Measurements from ENCODE around the gene MGAT5. TPM values are rescaled to one million over a fixed set of nuclear protein-coding genes. Genes with fewer than 3 reads are reported as not detected.

Gene MGAT5
- total RNA-seq, 4 donors from 2014 or later, result 34.1 to 47.5 (median 42.6) TPM

- Histone ChIP-seq H3K4me3 (no peak overlapping the region), H3K36me3 (no peaks in the 10 kb centered on the region), H3K27me3 (no peaks in the 10 kb centered on the region), H3K4me1 (peaks cover 0 to 7% (median 3%) of the 10 kb centered on the region in 4 donors), H3K27ac (no peak overlapping the region), H3K9me3 (no peaks in the 10 kb centered on the region)
- no peak for TF ChIP-seq CTCF (IDR thresholded peaks at IDR 0.05)
- no peak for TF ChIP-seq POLR2A (IDR thresholded peaks at IDR 0.05)
- no peak for TF ChIP-seq EP300 (IDR thresholded peaks at IDR 0.05)
- DNase-seq (ENCODE audit: low spot score in 2 of 2), result no peak
- 58 to 61% methylated on average over 3 of the region's 3 CpGs for WGBS, 2 donors
Observed at GRCh38 chr2:134238371-134238770, 15.5 kb upstream of the MGAT5 start.

GRCh38 chr2:134240061-134240460 lies 13.8 kb upstream of the MGAT5 start:
- H3K4me1 ChIP-seq, result peaks cover 0 to 12% (median 3%) of the 10 kb centered on the region in 4 donors
- no peak overlapping the region for H3K4me3 ChIP-seq
- TF ChIP-seq EP300 (IDR thresholded peaks at IDR 0.05) (no peak), POLR2A (IDR thresholded peaks at IDR 0.05) (no peak), CTCF (IDR thresholded peaks at IDR 0.05) (no peak)
- H3K36me3 ChIP-seq, result no peaks in the 10 kb centered on the region
- H3K27me3 ChIP-seq, result no peaks in the 10 kb centered on the region
- H3K27ac ChIP-seq, result no peak overlapping the region
- no peaks in the 10 kb centered on the region for H3K9me3 ChIP-seq
- no peak for DNase-seq (ENCODE audit: low spot score in 2 of 2)
- WGBS, 2 donors, result 91 to 98% methylated on average over 2 of the region's 2 CpGs

GRCh38 chr2:134241911-134242310 lies 12.0 kb upstream of the MGAT5 start:
- H3K27ac ChIP-seq, result no peak overlapping the region
- no peak for DNase-seq (ENCODE audit: low spot score in 2 of 2)
- 85 to 88% methylated on average over 2 of the region's 2 CpGs for whole genome bisulfite sequencing, 2 donors
- peaks cover 0 to 18% (median 11%) of the 10 kb centered on the region in 4 donors for H3K4me1 ChIP-seq
- no peaks in the 10 kb centered on the region for H3K27me3 ChIP-seq
- H3K4me3 ChIP-seq, result no peak overlapping the region
- H3K9me3 ChIP-seq, result no peaks in the 10 kb centered on the region
- H3K36me3 ChIP-seq, result no peaks in the 10 kb centered on the region
- no peak for TF ChIP-seq POLR2A (IDR thresholded peaks at IDR 0.05)
- TF ChIP-seq CTCF (IDR thresholded peaks at IDR 0.05), result no peak
- no peak for TF ChIP-seq EP300 (IDR thresholded peaks at IDR 0.05)

GRCh38 chr2:134243244-134243643 lies 10.6 kb upstream of the MGAT5 start:
- Histone ChIP-seq H3K27ac (no peak overlapping the region), H3K27me3 (no peaks in the 10 kb centered on the region), H3K36me3 (no peaks in the 10 kb centered on the region), H3K4me3 (no peak overlapping the region), H3K4me1 (peaks cover 0 to 24% (median 11%) of the 10 kb centered on the region in 4 donors), H3K9me3 (no peaks in the 10 kb centered on the region)
- no peak for DNase-seq (ENCODE audit: low spot score in 2 of 2)
- WGBS, 2 donors, result 86 to 90% methylated on average over 1 of the region's 1 CpG
- TF ChIP-seq EP300 (IDR thresholded peaks at IDR 0.05) (no peak), CTCF (IDR thresholded peaks at IDR 0.05) (no peak), POLR2A (IDR thresholded peaks at IDR 0.05) (no peak)

- Histone ChIP-seq H3K36me3 (no peaks in the 10 kb centered on the region), H3K9me3 (no peaks in the 10 kb centered on the region), H3K27ac (no peak overlapping the region), H3K4me3 (no peak overlapping the region), H3K27me3 (no peaks in the 10 kb centered on the region), H3K4me1 (peaks cover 0 to 27% (median 14%) of the 10 kb centered on the region in 4 donors)
- DNase-seq (ENCODE audit: low spot score in 2 of 2), result no peak
- WGBS, 2 donors, result 50 to 52% methylated on average over 2 of the region's 2 CpGs
- TF ChIP-seq CTCF (IDR thresholded peaks at IDR 0.05) (no peak), EP300 (IDR thresholded peaks at IDR 0.05) (no peak), POLR2A (IDR thresholded peaks at IDR 0.05) (no peak)
Observed at GRCh38 chr2:134244086-134244485, 9.8 kb upstream of the MGAT5 start.
